Measurements from ENCODE around the gene POLN.
A peak's percentile ranks its signal among the peaks of the same experiment; 100 is the strongest.
"Not testable (repeated sequence)": the region's sequence is repeated elsewhere in the genome, so short reads cannot be mapped to it uniquely, and the experiment has no call there.

Gene POLN

GRCh38 chr4:2212831-2213230 lies 29.1 kb downstream of the POLN start:
- DNase-seq = no peak

- not testable (repeated sequence) for DNase-seq
These were observed 39.1 kb downstream of the POLN start for GRCh38 chr4:2202789-2203188.

- no peak for DNase-seq
These were observed 47.4 kb downstream of the POLN start for GRCh38 chr4:2194496-2194895.

GRCh38 chr4:2193326-2193725 lies 48.6 kb downstream of the POLN start:
- no peak for DNase-seq

- DNase-seq = no peak
These were observed 55.1 kb downstream of the POLN start for GRCh38 chr4:2186865-2187172.

GRCh38 chr4:2186133-2186864 lies 55.6 kb downstream of the POLN start:
- DNase-seq = peak; percentile 1

GRCh38 chr4:2183394-2183793 lies 58.5 kb downstream of the POLN start:
- no peak for DNase-seq

GRCh38 chr4:2182994-2183393 lies 58.9 kb downstream of the POLN start:
- DNase-seq = no peak

GRCh38 chr4:2180410-2180809 lies 61.5 kb downstream of the POLN start:
- DNase-seq = no peak

GRCh38 chr4:2179717-2180116 lies 62.2 kb downstream of the POLN start:
- no peak for DNase-seq

- DNase-seq = no peak
These were observed 62.9 kb downstream of the POLN start for GRCh38 chr4:2178986-2179385.

- no peak for DNase-seq
These were observed 64.4 kb downstream of the POLN start for GRCh38 chr4:2177443-2178093.

- DNase-seq = no peak
These were observed 65.8 kb downstream of the POLN start for GRCh38 chr4:2175990-2176698.

- DNase-seq = no peak
These were observed 67.9 kb downstream of the POLN start for GRCh38 chr4:2174061-2174460.

GRCh38 chr4:2172627-2173231 lies 69.2 kb downstream of the POLN start:
- DNase-seq = no peak

GRCh38 chr4:2172161-2172560 lies 69.8 kb downstream of the POLN start:
- DNase-seq = no peak

- no peak for DNase-seq
These were observed 73.2 kb downstream of the POLN start for GRCh38 chr4:2168469-2169319.

- no peak for DNase-seq
These were observed 75.7 kb downstream of the POLN start for GRCh38 chr4:2166253-2166652.

- DNase-seq = no peak
These were observed 76.5 kb downstream of the POLN start for GRCh38 chr4:2165391-2165790.

- no peak for DNase-seq
These were observed 78.6 kb downstream of the POLN start for GRCh38 chr4:2163311-2163821.

- not testable (repeated sequence) for DNase-seq
These were observed 80.7 kb downstream of the POLN start for GRCh38 chr4:2161092-2161703.

- no peak for DNase-seq
These were observed 82.0 kb downstream of the POLN start for GRCh38 chr4:2159931-2160330.

Data from NCI-H748 treated with DMSO at 0.1 percent for 48 hours (cell line).